Subcutaneous abdominal adipose tissue (tissue), 5 donors: ENCODE results near the gene ELAC2.
A peak's percentile ranks its signal among the peaks of the same experiment; 100 is the strongest.
"Not testable (repeated sequence)": the region's sequence is repeated elsewhere in the genome, so short reads cannot be mapped to it uniquely, and the experiment has no call there.

Experiments
- H3K27ac ChIP-seq: one replicate; pipeline ENCODE4 v1.7.0; 2013; ENCODE audit warnings: low read depth, mild to moderate bottlenecking, inconsistent platforms, low read length, moderate library complexity
- H3K27me3 ChIP-seq, 5 donors: one replicate each; pipeline ENCODE4 v1.7.0; 2013; ENCODE audit warnings: low read length in 5 of 5, inconsistent platforms in 1 of 5; ENCODE audit not compliant: control insufficient read depth in 5 of 5, insufficient read depth in 4 of 5
- H3K36me3 ChIP-seq, 5 donors: one replicate each; pipeline ENCODE4 v1.7.0; 2013; ENCODE audit warnings: low read length in 5 of 5; ENCODE audit not compliant: control insufficient read depth in 5 of 5, insufficient read depth in 5 of 5
- H3K4me1 ChIP-seq, 5 donors: one replicate each; pipeline ENCODE4 v1.7.0; 2013; ENCODE audit warnings: low read length in 5 of 5, mild to moderate bottlenecking in 3 of 5, moderate library complexity in 1 of 5; ENCODE audit not compliant: control insufficient read depth in 5 of 5, insufficient read depth in 5 of 5
- H3K4me3 ChIP-seq, 5 donors: one replicate each; pipeline ENCODE4 v1.7.0; 2013; ENCODE audit warnings: low read length in 5 of 5, low read depth in 1 of 5
- H3K9ac ChIP-seq, 5 donors: one replicate each; pipeline ENCODE4 v1.7.0; 2013; ENCODE audit warnings: low read length in 5 of 5, mild to moderate bottlenecking in 4 of 5, moderate library complexity in 3 of 5
- H3K9me3 ChIP-seq, 5 donors: one replicate each; pipeline ENCODE4 v1.7.0; 2013; ENCODE audit warnings: low read length in 5 of 5; ENCODE audit not compliant: control insufficient read depth in 5 of 5
- donor health status: healthy.
- donor health status: healthy.
- donor health status: healthy.
- donor health status: healthy.
- donor health status: healthy.

ELAC2 gene

DNA sequence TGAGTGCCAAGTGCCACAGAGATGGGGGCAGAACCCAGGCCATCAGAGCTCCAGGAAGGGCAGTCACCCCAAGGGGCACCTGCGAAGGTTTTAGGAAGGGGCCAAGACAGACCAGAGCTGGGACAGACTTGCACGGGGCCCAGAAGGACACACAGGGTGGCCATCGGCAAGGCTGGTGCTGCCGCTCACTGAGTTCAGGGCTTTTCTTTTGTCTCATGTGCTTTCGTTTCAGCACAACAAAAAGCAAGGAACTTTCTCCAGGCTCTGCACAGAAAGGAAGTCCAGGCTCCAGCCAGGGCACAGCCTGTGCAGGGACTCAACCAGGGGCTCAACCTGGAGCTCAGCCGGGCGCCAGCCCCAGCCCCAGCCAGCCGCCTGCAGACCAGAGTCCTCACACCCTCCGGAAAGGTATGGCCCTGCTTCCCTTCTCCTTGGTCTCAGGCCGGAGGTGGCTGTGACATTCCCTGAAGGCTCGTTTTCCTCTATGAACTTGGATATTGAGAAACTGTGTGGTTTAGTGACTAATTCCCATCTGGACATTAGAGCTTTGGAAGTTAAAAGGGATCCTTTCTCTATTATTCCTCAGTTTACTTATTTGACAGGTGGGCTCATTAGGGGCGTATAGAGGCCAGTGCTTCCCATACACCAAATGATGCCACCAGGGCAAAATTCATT is 37.9 kb downstream of the ELAC2 start:
- no peak overlapping the region for H3K9ac ChIP-seq
- H3K27ac ChIP-seq = no peak overlapping the region
- peaks cover 1 to 6% (median 6%) of the 10 kb centered on the region in 5 donors for H3K4me1 ChIP-seq
- H3K27me3 ChIP-seq = peaks cover 0 to 8% (median 0%) of the 10 kb centered on the region in 5 donors
- no peaks in the 10 kb centered on the region for H3K36me3 ChIP-seq
- H3K9me3 ChIP-seq = no peaks in the 10 kb centered on the region
- no peak overlapping the region for H3K4me3 ChIP-seq

DNA sequence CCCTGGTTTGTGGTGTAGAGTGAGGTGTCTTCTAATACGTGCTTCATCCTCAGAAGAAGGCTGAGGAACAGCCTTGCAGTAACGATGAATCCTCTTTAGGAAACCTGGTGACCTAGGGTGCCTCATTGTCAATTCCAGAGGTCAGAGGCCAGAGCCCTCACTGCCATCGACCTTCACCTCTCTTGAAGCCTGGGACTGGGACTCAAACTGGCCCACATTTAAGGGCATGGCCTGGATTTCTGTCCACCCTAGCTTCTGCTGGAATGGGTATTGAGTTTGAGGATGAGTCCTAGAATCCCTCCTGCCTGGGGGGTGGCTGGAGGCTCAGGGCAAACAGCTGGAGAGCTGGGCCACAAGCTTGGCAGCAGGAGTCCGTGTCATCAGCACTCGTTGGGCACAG is 38.6 kb downstream of the ELAC2 start:
- no peak overlapping the region for H3K27ac ChIP-seq
- no peaks in the 10 kb centered on the region for H3K9me3 ChIP-seq
- H3K4me3 ChIP-seq = no peak overlapping the region
- H3K9ac ChIP-seq = no peak overlapping the region
- H3K27me3 ChIP-seq = peaks cover 0 to 4% (median 3%) of the 10 kb centered on the region in 5 donors
- H3K36me3 ChIP-seq = no peaks in the 10 kb centered on the region
- peaks cover 1 to 3% (median 3%) of the 10 kb centered on the region in 5 donors for H3K4me1 ChIP-seq

DNA sequence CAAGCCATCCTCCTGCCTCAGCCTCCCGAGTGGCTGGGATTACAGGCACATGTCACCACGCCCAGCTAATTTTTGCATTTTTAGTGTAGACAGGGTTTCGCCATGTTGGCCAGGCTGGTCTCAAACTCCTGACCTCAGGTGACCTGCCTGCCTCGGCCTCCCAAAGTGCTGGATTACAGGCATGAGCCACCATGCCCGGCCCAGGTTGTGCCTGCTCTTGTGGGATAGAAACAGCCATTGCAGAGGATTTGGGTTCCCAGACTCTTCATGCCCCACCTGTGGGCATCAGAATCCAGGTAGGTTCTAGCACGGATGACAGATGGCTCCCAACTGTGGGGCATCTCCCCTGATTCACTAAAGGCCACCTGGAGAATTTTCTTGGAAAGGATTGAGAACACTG is 39.0 kb downstream of the ELAC2 start:
- H3K4me1 ChIP-seq, H3K9ac ChIP-seq, H3K36me3 ChIP-seq, H3K27ac ChIP-seq, H3K4me3 ChIP-seq, H3K9me3 ChIP-seq, H3K27me3 ChIP-seq: not testable (repeated sequence)

DNA sequence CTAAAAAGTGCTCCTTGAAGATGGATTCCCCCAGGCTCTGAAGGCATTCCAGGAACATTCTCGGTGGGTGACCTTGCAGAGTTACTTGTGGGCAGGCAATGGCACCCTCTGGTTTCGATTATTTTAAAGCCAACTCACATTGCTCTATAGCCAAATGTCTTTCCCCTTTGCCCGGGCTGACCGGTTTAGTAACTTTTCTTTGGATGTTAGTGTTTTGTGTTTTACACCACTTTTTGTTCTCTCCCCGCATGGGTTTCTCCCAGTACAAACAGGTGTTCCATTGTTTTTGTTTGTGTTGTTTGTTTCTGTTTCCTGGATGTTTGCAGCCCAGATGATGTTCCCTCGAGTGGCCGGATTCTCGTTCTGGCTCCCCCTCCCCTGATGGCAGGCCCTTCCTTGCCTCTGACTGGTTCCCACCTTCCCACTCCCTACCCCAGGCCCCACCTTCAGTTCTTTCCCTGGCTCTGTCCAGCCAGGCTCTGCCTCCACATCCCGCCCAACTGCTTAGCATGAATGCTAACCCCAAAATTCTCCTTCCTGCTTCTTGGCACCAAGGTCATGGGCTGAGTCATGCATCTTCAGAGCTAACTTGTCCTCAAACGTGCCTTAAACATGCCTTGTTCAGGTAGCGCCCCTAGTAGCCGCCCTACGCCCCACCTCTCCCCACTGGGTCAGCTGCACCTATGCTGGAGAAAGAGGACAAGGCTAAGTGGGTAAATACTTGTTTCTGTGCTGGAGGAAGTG is 40.6 kb downstream of the ELAC2 start:
- H3K9ac ChIP-seq = no peak overlapping the region
- no peaks in the 10 kb centered on the region for H3K9me3 ChIP-seq
- no peak overlapping the region for H3K27ac ChIP-seq
- H3K27me3 ChIP-seq = peaks cover 0 to 10% (median 4%) of the 10 kb centered on the region in 5 donors
- H3K4me1 ChIP-seq = peaks cover 0 to 14% (median 12%) of the 10 kb centered on the region in 5 donors
- H3K36me3 ChIP-seq = no peaks in the 10 kb centered on the region
- no peak overlapping the region for H3K4me3 ChIP-seq

DNA sequence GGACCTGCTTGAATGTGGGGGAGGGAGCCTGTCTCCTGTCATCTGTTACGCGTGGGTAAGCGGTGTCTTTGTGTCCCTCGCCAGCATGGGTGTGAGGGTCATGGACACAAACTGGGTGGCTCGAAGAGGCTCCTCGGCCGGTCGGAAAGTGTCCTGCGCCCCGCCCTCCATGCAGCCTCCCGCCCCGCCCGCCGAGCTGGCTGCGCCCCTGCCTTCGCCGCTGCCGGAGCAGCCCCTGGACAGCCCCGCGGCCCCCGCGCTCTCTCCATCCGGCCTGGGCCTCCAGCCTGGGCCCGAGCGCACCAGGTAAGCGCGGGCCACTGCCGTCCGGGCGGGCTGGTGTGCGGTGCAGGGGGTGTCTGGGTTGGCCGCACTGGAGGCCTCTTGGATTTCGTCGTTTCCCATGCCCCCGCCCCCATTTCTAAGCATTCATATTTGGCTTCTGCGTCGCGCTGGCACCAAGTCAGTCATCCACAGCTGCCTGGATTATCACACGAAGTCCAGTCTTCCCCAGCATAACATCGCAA is 43.8 kb downstream of the ELAC2 start:
- no peaks in the 10 kb centered on the region for H3K36me3 ChIP-seq
- H3K27me3 ChIP-seq = peaks cover 0 to 10% (median 4%) of the 10 kb centered on the region in 5 donors
- H3K4me1 ChIP-seq = peaks cover 0 to 14% (median 12%) of the 10 kb centered on the region in 5 donors
- H3K9ac ChIP-seq = no peak overlapping the region
- no peak overlapping the region for H3K27ac ChIP-seq
- peak overlapping the region in 4 of 5 donors; percentile 36 to 48 (median 42) for H3K4me3 ChIP-seq
- no peaks in the 10 kb centered on the region for H3K9me3 ChIP-seq

DNA sequence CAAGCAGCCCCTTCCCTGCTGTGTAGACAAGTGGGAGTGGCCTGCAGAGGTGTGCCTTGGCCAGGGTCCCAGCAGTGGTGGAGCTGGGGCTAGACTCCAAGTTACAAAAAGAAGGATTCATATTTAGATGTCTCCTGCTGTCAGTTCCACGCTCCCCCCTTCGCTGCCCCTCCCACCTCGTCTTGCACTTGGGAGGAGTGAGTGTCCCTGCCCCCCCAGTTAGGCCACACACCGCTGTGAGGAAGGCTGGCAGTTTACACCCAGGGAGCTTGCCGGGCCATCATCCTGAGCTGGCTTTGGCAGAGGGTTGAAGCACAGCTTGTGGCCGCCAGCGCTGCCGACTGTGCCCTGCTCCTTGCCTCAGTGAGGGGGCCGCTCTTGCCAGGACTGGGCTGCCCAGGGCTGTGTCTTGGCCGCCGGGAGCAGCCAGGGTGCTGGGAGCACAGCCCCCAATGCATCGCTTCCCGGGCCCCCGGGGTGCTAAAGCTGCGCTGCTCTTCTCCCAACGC is 44.3 kb downstream of the ELAC2 start:
- H3K9me3 ChIP-seq = no peaks in the 10 kb centered on the region
- no peak overlapping the region for H3K9ac ChIP-seq
- no peak overlapping the region for H3K27ac ChIP-seq
- peak overlapping the region in 4 of 5 donors; percentile 36 to 48 (median 42) for H3K4me3 ChIP-seq
- peaks cover 0 to 14% (median 12%) of the 10 kb centered on the region in 5 donors for H3K4me1 ChIP-seq
- H3K27me3 ChIP-seq = peaks cover 0 to 10% (median 4%) of the 10 kb centered on the region in 5 donors
- H3K36me3 ChIP-seq = no peaks in the 10 kb centered on the region

DNA sequence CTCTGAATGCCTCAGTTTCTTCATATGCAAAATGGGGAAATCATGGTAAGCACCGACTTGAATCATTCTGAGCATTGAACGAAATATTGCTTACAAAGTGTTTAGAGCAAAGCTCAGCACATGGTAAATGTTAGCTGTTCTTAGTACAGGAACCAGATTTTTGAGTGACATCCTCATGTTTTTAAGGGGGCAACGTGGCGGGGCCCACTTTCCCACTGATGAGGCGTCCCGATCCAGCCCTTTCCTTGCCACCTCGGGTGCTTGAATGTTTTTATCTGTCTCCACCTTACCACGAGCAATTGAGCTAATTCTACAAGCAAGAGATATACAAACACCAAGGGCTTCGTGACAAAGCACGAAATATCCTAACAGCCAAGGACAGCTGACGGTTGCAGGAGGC is 49.9 kb downstream of the ELAC2 start:
- H3K9ac ChIP-seq = no peak overlapping the region
- H3K27ac ChIP-seq = no peak overlapping the region
- H3K4me1 ChIP-seq = no peaks in the 10 kb centered on the region
- no peaks in the 10 kb centered on the region for H3K9me3 ChIP-seq
- no peaks in the 10 kb centered on the region for H3K27me3 ChIP-seq
- no peaks in the 10 kb centered on the region for H3K36me3 ChIP-seq
- H3K4me3 ChIP-seq = no peak overlapping the region

DNA sequence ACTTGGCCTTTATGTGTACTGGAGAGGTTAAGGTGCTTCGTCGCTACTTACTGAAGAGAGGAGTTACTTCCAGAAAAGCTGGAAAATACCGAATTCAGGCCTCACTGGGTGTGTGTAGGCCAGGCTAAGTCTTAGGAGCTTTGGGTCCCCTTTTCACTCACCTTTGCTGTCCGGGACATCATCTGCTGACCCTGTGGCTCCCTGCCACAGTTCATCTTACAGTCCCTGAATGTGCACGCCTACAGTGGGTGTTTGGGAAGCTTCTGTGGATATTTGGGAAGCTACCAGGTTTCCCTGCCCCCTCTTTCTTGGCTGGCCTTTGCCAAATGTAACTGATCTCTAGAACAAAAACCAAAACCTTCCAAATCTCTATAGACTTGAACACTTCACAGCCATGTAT is 51.4 kb downstream of the ELAC2 start:
- Histone ChIP-seq H3K9me3 (no peaks in the 10 kb centered on the region), H3K9ac (no peak overlapping the region), H3K36me3 (no peaks in the 10 kb centered on the region), H3K4me1 (no peaks in the 10 kb centered on the region), H3K27ac (no peak overlapping the region), H3K4me3 (no peak overlapping the region), H3K27me3 (no peaks in the 10 kb centered on the region)

DNA sequence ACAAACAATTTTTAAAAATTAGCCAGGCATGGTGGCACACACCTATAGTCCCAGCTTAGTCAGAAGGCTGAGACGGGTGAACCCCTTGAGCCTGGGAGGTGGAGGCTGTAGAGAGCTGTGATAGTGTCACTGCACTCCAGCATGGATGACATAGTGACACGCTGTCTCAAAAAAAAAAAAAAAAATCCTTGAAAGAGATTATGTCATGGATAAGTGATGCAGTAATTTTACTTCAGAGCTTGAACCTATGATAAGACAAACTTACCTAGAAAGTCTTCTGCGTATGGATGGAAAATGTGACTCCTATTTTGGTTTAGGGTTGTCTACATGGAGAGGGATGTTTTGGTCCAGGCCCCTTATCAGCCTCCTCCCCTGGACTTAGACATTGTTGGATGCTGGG is 51.8 kb downstream of the ELAC2 start:
- no peaks in the 10 kb centered on the region for H3K27me3 ChIP-seq
- no peaks in the 10 kb centered on the region for H3K36me3 ChIP-seq
- no peak overlapping the region for H3K27ac ChIP-seq
- H3K4me1 ChIP-seq = no peaks in the 10 kb centered on the region
- no peak overlapping the region for H3K4me3 ChIP-seq
- H3K9me3 ChIP-seq = no peaks in the 10 kb centered on the region
- no peak overlapping the region for H3K9ac ChIP-seq

DNA sequence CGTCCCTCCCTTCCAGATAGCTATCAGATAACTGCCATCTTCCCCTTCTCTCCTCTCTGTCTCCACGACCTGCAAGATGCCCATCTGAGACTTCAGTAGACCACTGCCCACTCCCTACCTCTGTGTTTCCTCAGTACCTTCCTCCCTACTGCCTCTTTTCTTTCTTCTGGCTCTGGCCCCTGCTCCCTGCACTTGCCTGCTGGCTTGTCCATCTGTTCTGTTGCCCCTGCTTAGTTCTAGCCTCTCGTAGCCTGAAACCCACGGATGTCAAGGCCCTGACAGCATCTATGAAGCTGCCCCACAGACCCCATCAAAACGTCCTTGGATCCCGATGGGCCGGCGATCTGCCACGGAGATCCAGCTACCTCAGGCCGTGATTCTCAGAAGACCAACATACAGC is 53.0 kb downstream of the ELAC2 start:
- Histone ChIP-seq H3K27me3 (no peaks in the 10 kb centered on the region), H3K27ac (no peak overlapping the region)

More for the DNA sequence above, 53.0 kb downstream of the ELAC2 start:
- Histone ChIP-seq H3K9ac (no peak overlapping the region), H3K4me1 (no peaks in the 10 kb centered on the region), H3K9me3 (no peaks in the 10 kb centered on the region), H3K36me3 (no peaks in the 10 kb centered on the region), H3K4me3 (no peak overlapping the region)
